Measurements from ENCODE around the gene CCDC15. TPM values are rescaled to one million over a fixed set of nuclear protein-coding genes. Genes with fewer than 3 reads are reported as not detected.

The CCDC15 gene
- polyA plus RNA-seq, 4 donors, result 0.22 to 2.2 (median 0.60) TPM

- 26 to 73% (median 36%) methylated on average over 11 of the region's 11 CpGs for WGBS, 3 donors
- Histone ChIP-seq H3K4me1 (ENCODE audit: control insufficient read depth in 3 of 3, insufficient read depth in 2 of 3, low read depth in 1 of 3, low read length in 2 of 3) (peaks cover 12 to 70% (median 18%) of the 10 kb centered on the region in 3 donors), H3K36me3 (ENCODE audit: control insufficient read depth in 3 of 3, insufficient read depth in 2 of 3, low read depth in 1 of 3, low read length in 3 of 3) (peaks cover 0 to 68% (median 0%) of the 10 kb centered on the region in 3 donors), H3K27me3 (ENCODE audit: control insufficient read depth in 3 of 3, insufficient read depth in 3 of 3, low read length in 3 of 3) (no peaks in the 10 kb centered on the region), H3K27ac (ENCODE audit: low read depth in 1 of 3, low read length in 2 of 3) (peak overlapping the region in 2 of 3 donors; percentile 25 to 95), H3K4me3 (ENCODE audit: low read depth in 1 of 3, low read length in 3 of 3) (no peak overlapping the region), H3K9me3 (ENCODE audit: control insufficient read depth in 2 of 2, insufficient read depth in 1 of 2, low read depth in 1 of 2, low read length in 1 of 2) (no peaks in the 10 kb centered on the region)
- FAIRE-seq, result no peak
- DNase-seq, result peak; percentile 44 to 92
These were observed 120.7 kb downstream of the CCDC15 start for GRCh38 chr11:125074511-125075241.

GRCh38 chr11:125075242-125075625 lies 121.2 kb downstream of the CCDC15 start:
- H3K4me1 ChIP-seq (ENCODE audit: control insufficient read depth in 3 of 3, insufficient read depth in 2 of 3, low read depth in 1 of 3, low read length in 2 of 3), result peaks cover 10 to 64% (median 13%) of the 10 kb centered on the region in 3 donors
- WGBS, 3 donors, result 74 to 81% (median 79%) methylated on average over 7 of the region's 7 CpGs
- no peak for DNase-seq

GRCh38 chr11:125075900-125076317 lies 121.9 kb downstream of the CCDC15 start:
- H3K9me3 ChIP-seq (ENCODE audit: control insufficient read depth in 2 of 2, insufficient read depth in 1 of 2, low read depth in 1 of 2, low read length in 1 of 2), result no peaks in the 10 kb centered on the region
- no peaks in the 10 kb centered on the region for H3K27me3 ChIP-seq (ENCODE audit: control insufficient read depth in 3 of 3, insufficient read depth in 3 of 3, low read length in 3 of 3)
- FAIRE-seq, result no peak
- peaks cover 9 to 57% (median 11%) of the 10 kb centered on the region in 3 donors for H3K4me1 ChIP-seq (ENCODE audit: control insufficient read depth in 3 of 3, insufficient read depth in 2 of 3, low read depth in 1 of 3, low read length in 2 of 3)
- H3K4me3 ChIP-seq (ENCODE audit: low read depth in 1 of 3, low read length in 3 of 3), result no peak overlapping the region
- peak overlapping the region in 1 of 3 donors; percentile 95 for H3K27ac ChIP-seq (ENCODE audit: low read depth in 1 of 3, low read length in 2 of 3)
- 75 to 82% (median 79%) methylated on average over 11 of the region's 11 CpGs for WGBS, 3 donors
- H3K36me3 ChIP-seq (ENCODE audit: control insufficient read depth in 3 of 3, insufficient read depth in 2 of 3, low read depth in 1 of 3, low read length in 3 of 3), result peaks cover 0 to 81% (median 0%) of the 10 kb centered on the region in 3 donors
- DNase-seq, result peak in 1 of 2 donors; percentile 52

More at GRCh38 chr11:125075242-125075625, 121.2 kb downstream of the CCDC15 start:
- Histone ChIP-seq H3K27ac (ENCODE audit: low read depth in 1 of 3, low read length in 2 of 3) (peak overlapping the region in 1 of 3 donors; percentile 95), H3K36me3 (ENCODE audit: control insufficient read depth in 3 of 3, insufficient read depth in 2 of 3, low read depth in 1 of 3, low read length in 3 of 3) (peaks cover 0 to 74% (median 0%) of the 10 kb centered on the region in 3 donors), H3K4me3 (ENCODE audit: low read depth in 1 of 3, low read length in 3 of 3) (no peak overlapping the region), H3K27me3 (ENCODE audit: control insufficient read depth in 3 of 3, insufficient read depth in 3 of 3, low read length in 3 of 3) (no peaks in the 10 kb centered on the region), H3K9me3 (ENCODE audit: control insufficient read depth in 2 of 2, insufficient read depth in 1 of 2, low read depth in 1 of 2, low read length in 1 of 2) (no peaks in the 10 kb centered on the region)
- no peak for FAIRE-seq

- no peak overlapping the region for H3K4me3 ChIP-seq (ENCODE audit: low read depth in 1 of 3, low read length in 3 of 3)
- DNase-seq (no peak), FAIRE-seq (no peak)
- no peaks in the 10 kb centered on the region for H3K27me3 ChIP-seq (ENCODE audit: control insufficient read depth in 3 of 3, insufficient read depth in 3 of 3, low read length in 3 of 3)
- 81 to 90% (median 82%) methylated on average over 14 of the region's 14 CpGs for WGBS, 3 donors
- no peak overlapping the region for H3K27ac ChIP-seq (ENCODE audit: low read depth in 1 of 3, low read length in 2 of 3)
- no peaks in the 10 kb centered on the region for H3K9me3 ChIP-seq (ENCODE audit: control insufficient read depth in 2 of 2, insufficient read depth in 1 of 2, low read depth in 1 of 2, low read length in 1 of 2)
- H3K36me3 ChIP-seq (ENCODE audit: control insufficient read depth in 3 of 3, insufficient read depth in 2 of 3, low read depth in 1 of 3, low read length in 3 of 3), result peaks cover 0 to 81% (median 0%) of the 10 kb centered on the region in 3 donors
- peaks cover 4 to 52% (median 7%) of the 10 kb centered on the region in 3 donors for H3K4me1 ChIP-seq (ENCODE audit: control insufficient read depth in 3 of 3, insufficient read depth in 2 of 3, low read depth in 1 of 3, low read length in 2 of 3)
These were observed 122.5 kb downstream of the CCDC15 start for GRCh38 chr11:125076378-125076945.

- no peaks in the 10 kb centered on the region for H3K27me3 ChIP-seq (ENCODE audit: control insufficient read depth in 3 of 3, insufficient read depth in 3 of 3, low read length in 3 of 3)
- 91 to 95% (median 94%) methylated on average over 11 of the region's 11 CpGs for whole genome bisulfite sequencing, 3 donors
- H3K4me1 ChIP-seq (ENCODE audit: control insufficient read depth in 3 of 3, insufficient read depth in 2 of 3, low read depth in 1 of 3, low read length in 2 of 3), result peaks cover 0 to 36% (median 1%) of the 10 kb centered on the region in 3 donors
- no peaks in the 10 kb centered on the region for H3K9me3 ChIP-seq (ENCODE audit: control insufficient read depth in 2 of 2, insufficient read depth in 1 of 2, low read depth in 1 of 2, low read length in 1 of 2)
- peaks cover 0 to 91% (median 0%) of the 10 kb centered on the region in 3 donors for H3K36me3 ChIP-seq (ENCODE audit: control insufficient read depth in 3 of 3, insufficient read depth in 2 of 3, low read depth in 1 of 3, low read length in 3 of 3)
- no peak overlapping the region for H3K4me3 ChIP-seq (ENCODE audit: low read depth in 1 of 3, low read length in 3 of 3)
- no peak overlapping the region for H3K27ac ChIP-seq (ENCODE audit: low read depth in 1 of 3, low read length in 2 of 3)
- FAIRE-seq (no peak), DNase-seq (no peak)
These were observed 124.0 kb downstream of the CCDC15 start for GRCh38 chr11:125078016-125078415.

GRCh38 chr11:125078516-125079140 lies 124.6 kb downstream of the CCDC15 start:
- Histone ChIP-seq H3K4me3 (ENCODE audit: low read depth in 1 of 3, low read length in 3 of 3) (no peak overlapping the region), H3K36me3 (ENCODE audit: control insufficient read depth in 3 of 3, insufficient read depth in 2 of 3, low read depth in 1 of 3, low read length in 3 of 3) (peaks cover 0 to 92% (median 0%) of the 10 kb centered on the region in 3 donors), H3K27ac (ENCODE audit: low read depth in 1 of 3, low read length in 2 of 3) (no peak overlapping the region), H3K27me3 (ENCODE audit: control insufficient read depth in 3 of 3, insufficient read depth in 3 of 3, low read length in 3 of 3) (no peaks in the 10 kb centered on the region), H3K9me3 (ENCODE audit: control insufficient read depth in 2 of 2, insufficient read depth in 1 of 2, low read depth in 1 of 2, low read length in 1 of 2) (no peaks in the 10 kb centered on the region), H3K4me1 (ENCODE audit: control insufficient read depth in 3 of 3, insufficient read depth in 2 of 3, low read depth in 1 of 3, low read length in 2 of 3) (peaks cover 0 to 30% (median 0%) of the 10 kb centered on the region in 3 donors)
- DNase-seq (no peak), FAIRE-seq (no peak)
- 90 to 97% (median 93%) methylated on average over 14 of the region's 14 CpGs for WGBS, 3 donors

GRCh38 chr11:125079151-125079877 lies 125.3 kb downstream of the CCDC15 start:
- Histone ChIP-seq H3K4me1 (ENCODE audit: control insufficient read depth in 3 of 3, insufficient read depth in 2 of 3, low read depth in 1 of 3, low read length in 2 of 3) (peaks cover 0 to 23% (median 0%) of the 10 kb centered on the region in 3 donors), H3K36me3 (ENCODE audit: control insufficient read depth in 3 of 3, insufficient read depth in 2 of 3, low read depth in 1 of 3, low read length in 3 of 3) (peaks cover 0 to 92% (median 0%) of the 10 kb centered on the region in 3 donors), H3K27ac (ENCODE audit: low read depth in 1 of 3, low read length in 2 of 3) (no peak overlapping the region), H3K9me3 (ENCODE audit: control insufficient read depth in 2 of 2, insufficient read depth in 1 of 2, low read depth in 1 of 2, low read length in 1 of 2) (no peaks in the 10 kb centered on the region), H3K27me3 (ENCODE audit: control insufficient read depth in 3 of 3, insufficient read depth in 3 of 3, low read length in 3 of 3) (no peaks in the 10 kb centered on the region), H3K4me3 (ENCODE audit: low read depth in 1 of 3, low read length in 3 of 3) (no peak overlapping the region)
- FAIRE-seq (no peak), DNase-seq (no peak)
- WGBS, 3 donors, result 83 to 85% (median 84%) methylated on average over 18 of the region's 18 CpGs
